SU-DHL-6 (cell line): ENCODE results near the gene CXXC4.

Experiments
- H2AFZ ChIP-seq: fragments of 200-600 bp; sonication (generic); 2 replicates; pipeline ENCODE4 v1.6.1; 2014; ENCODE audit warnings: low read depth, mild to moderate bottlenecking, moderate library complexity, mixed read lengths, antibody characterized with exemption, low read length; ENCODE audit not compliant: severe bottlenecking
- H3F3A ChIP-seq: fragments of 200-600 bp; shearing (Covaris generic); 2 replicates; pipeline ENCODE4 v1.6.0; 2016; ENCODE audit warnings: antibody characterized with exemption, mild to moderate bottlenecking; ENCODE audit not compliant: insufficient read depth
- H3K27ac ChIP-seq: fragments of 200-600 bp; sonication (generic); 2 replicates; pipeline ENCODE4 v1.5.1; 2016; ENCODE audit warnings: low read depth, mild to moderate bottlenecking, low read length, moderate library complexity, mixed read lengths
- H3K27me3 ChIP-seq: fragments of 200-600 bp; sonication (generic), shearing (Covaris generic); 2 replicates; pipeline ENCODE4 v1.6.0; 2014; ENCODE audit warnings: mild to moderate bottlenecking, low read length
- H3K36me3 ChIP-seq: fragments of 200-600 bp; sonication (generic); 2 replicates; pipeline ENCODE4 v1.6.1; 2014; ENCODE audit warnings: mild to moderate bottlenecking, low read length, mixed read lengths
- H3K4me2 ChIP-seq: fragments of 300-600, 200-600 bp; shearing (Covaris generic), sonication (generic); 2 replicates; pipeline ENCODE4 v1.6.0; 2014; ENCODE audit warnings: low read length, low read depth, mild to moderate bottlenecking; ENCODE audit not compliant: poor library complexity, severe bottlenecking
- H3K4me3 ChIP-seq: fragments of 200-600 bp; sonication (generic); 2 replicates; pipeline ENCODE4 v1.5.1; 2014; ENCODE audit warnings: antibody characterized with exemption, low read length, mild to moderate bottlenecking, mixed read lengths; ENCODE audit not compliant: insufficient read depth, poor library complexity, severe bottlenecking
- H3K79me2 ChIP-seq: fragments of 200-600 bp; sonication (generic); 2 replicates; pipeline ENCODE4 v1.6.1; 2014; ENCODE audit warnings: mild to moderate bottlenecking, low read length, moderate library complexity; ENCODE audit not compliant: insufficient read depth
- H3K9ac ChIP-seq: fragments of 200-600 bp; sonication (generic); 2 replicates; pipeline ENCODE4 v1.7.0; 2014; ENCODE audit warnings: mild to moderate bottlenecking, low read length
- H3K9me2 ChIP-seq: fragments of 200-600 bp; sonication (generic); replicated peaks from 2 replicates; pipeline ENCODE4 v1.6.1; 2014; ENCODE audit warnings: low read length; ENCODE audit not compliant: insufficient read depth
- H3K9me3 ChIP-seq: fragments of 200-600 bp; sonication (generic); 2 replicates; pipeline ENCODE4 v1.6.1; 2014; ENCODE audit warnings: low read length, mixed read lengths; ENCODE audit not compliant: insufficient read depth
- H4K20me1 ChIP-seq: fragments of 200-600 bp; sonication (generic); 2 replicates; pipeline ENCODE4 v1.6.1; 2014; ENCODE audit warnings: low read depth, mild to moderate bottlenecking, antibody characterized with exemption, low read length, moderate library complexity, mixed read lengths
- EZH2phosphoT487 ChIP-seq: fragments of 200-600 bp; sonication (generic), shearing (Covaris generic); conservative IDR thresholded peaks from 2 replicates; pipeline ENCODE4 v1.6.1; 2018; ENCODE audit warnings: mild to moderate bottlenecking, antibody characterized with exemption, low read length, moderate library complexity, mixed read lengths
- TF ChIP-seq, protein P1 (sequence below): fragments of 200-600 bp; sonication (generic); IDR thresholded peaks from one replicate; pipeline ENCODE4 v1.5.1; 2017; ENCODE audit warnings: antibody characterized with exemption, mild to moderate bottlenecking, low read length, moderate library complexity; ENCODE audit not compliant: insufficient read depth, poor library complexity, severe bottlenecking

The CXXC4 gene

DNA sequence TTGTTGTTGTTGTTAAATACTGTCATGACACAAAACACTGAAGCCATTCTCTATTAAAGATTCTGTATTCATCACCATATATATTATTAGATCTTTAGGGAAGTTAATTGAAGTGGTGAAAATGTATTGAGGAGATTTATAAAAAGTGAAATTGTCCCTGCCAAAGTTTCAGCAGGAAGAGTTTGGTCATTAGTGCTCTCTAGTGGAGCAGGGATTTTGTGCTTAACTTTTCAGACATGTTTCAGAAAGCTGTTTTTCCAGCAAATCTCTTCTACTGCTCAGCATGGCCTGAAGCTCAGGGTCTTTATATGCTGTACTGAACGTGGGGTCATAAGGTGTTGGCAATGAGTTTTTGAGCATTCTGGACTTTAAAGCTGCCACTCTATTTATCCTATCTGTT is 36.7 kb upstream of the CXXC4 start:
- Histone ChIP-seq H2AFZ (no peak overlapping the region), H3K9me2 (no peaks in the 10 kb centered on the region), H3K9ac (no peak overlapping the region), H3K27ac (no peak overlapping the region), H4K20me1 (no peaks in the 10 kb centered on the region), H3K4me3 (no peak overlapping the region), H3K27me3 (no peaks in the 10 kb centered on the region), H3F3A (no peaks in the 10 kb centered on the region), H3K4me2 (no peak overlapping the region), H3K9me3 (no peaks in the 10 kb centered on the region), H3K36me3 (no peaks in the 10 kb centered on the region), H3K79me2 (no peaks in the 10 kb centered on the region)
- TF ChIP-seq, protein P1, sequence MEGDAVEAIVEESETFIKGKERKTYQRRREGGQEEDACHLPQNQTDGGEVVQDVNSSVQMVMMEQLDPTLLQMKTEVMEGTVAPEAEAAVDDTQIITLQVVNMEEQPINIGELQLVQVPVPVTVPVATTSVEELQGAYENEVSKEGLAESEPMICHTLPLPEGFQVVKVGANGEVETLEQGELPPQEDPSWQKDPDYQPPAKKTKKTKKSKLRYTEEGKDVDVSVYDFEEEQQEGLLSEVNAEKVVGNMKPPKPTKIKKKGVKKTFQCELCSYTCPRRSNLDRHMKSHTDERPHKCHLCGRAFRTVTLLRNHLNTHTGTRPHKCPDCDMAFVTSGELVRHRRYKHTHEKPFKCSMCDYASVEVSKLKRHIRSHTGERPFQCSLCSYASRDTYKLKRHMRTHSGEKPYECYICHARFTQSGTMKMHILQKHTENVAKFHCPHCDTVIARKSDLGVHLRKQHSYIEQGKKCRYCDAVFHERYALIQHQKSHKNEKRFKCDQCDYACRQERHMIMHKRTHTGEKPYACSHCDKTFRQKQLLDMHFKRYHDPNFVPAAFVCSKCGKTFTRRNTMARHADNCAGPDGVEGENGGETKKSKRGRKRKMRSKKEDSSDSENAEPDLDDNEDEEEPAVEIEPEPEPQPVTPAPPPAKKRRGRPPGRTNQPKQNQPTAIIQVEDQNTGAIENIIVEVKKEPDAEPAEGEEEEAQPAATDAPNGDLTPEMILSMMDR, result no peak
- no peak for TF ChIP-seq EZH2phosphoT487

DNA sequence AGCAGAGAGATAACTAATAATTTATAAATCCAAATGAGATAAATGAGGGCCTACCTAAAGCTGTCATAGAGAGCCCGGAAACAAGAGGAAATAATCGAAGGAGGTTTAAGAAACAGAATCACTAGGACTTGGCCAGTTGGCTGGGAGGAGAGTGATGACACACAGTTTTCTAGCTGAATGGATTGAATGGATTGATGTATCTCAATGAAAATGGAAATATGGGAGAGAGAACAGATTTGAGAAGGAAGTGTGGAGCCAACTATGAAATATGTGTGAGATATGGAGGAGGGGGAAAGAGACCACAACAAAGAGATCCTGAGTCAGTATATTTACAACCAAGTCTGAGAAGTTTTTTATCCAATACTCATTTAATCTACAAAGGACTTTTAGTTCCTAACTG is 35.7 kb upstream of the CXXC4 start:
- no peaks in the 10 kb centered on the region for H3F3A ChIP-seq
- no peak overlapping the region for H2AFZ ChIP-seq
- no peaks in the 10 kb centered on the region for H3K9me2 ChIP-seq
- H3K4me3 ChIP-seq, result no peak overlapping the region
- H3K27ac ChIP-seq, result no peak overlapping the region
- no peaks in the 10 kb centered on the region for H3K79me2 ChIP-seq
- no peak for TF ChIP-seq EZH2phosphoT487
- TF ChIP-seq, protein P1, result no peak
- no peaks in the 10 kb centered on the region for H3K27me3 ChIP-seq
- no peak overlapping the region for H3K9ac ChIP-seq
- no peak overlapping the region for H3K4me2 ChIP-seq
- no peaks in the 10 kb centered on the region for H4K20me1 ChIP-seq
- no peaks in the 10 kb centered on the region for H3K9me3 ChIP-seq
- H3K36me3 ChIP-seq, result no peaks in the 10 kb centered on the region

DNA sequence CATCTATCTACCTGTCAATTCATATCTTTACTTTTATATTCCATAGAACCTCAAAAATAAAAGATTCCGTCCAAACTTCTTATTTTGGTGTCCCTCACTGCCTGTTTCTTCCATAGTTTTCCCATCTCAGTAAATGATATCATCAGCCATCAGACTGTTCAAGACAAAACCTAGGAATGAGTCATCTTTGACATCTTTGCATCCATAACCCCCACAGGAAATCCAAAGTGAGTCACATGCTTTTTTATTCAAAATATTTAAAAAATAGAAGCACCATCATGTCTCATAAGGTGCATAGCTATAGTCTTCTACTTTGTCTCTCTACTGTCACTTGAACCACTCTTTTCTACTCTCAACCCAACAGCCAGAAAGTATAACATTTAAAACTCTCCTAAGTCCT is 29.9 kb upstream of the CXXC4 start:
- no peak overlapping the region for H3K4me2 ChIP-seq
- TF ChIP-seq, protein P1, result no peak
- no peak for TF ChIP-seq EZH2phosphoT487
- no peaks in the 10 kb centered on the region for H3K9me3 ChIP-seq
- no peaks in the 10 kb centered on the region for H4K20me1 ChIP-seq
- no peaks in the 10 kb centered on the region for H3K9me2 ChIP-seq
- H3K9ac ChIP-seq, result no peak overlapping the region
- H3K36me3 ChIP-seq, result no peaks in the 10 kb centered on the region
- H3K79me2 ChIP-seq, result no peaks in the 10 kb centered on the region
- H3K27ac ChIP-seq, result no peak overlapping the region
- no peak overlapping the region for H3K4me3 ChIP-seq
- no peaks in the 10 kb centered on the region for H3K27me3 ChIP-seq
- H3F3A ChIP-seq, result no peaks in the 10 kb centered on the region
- no peak overlapping the region for H2AFZ ChIP-seq
